Measurements from ENCODE around the gene ZNF346.
"Not testable (repeated sequence)": the region's sequence is repeated elsewhere in the genome, so short reads cannot be mapped to it uniquely, and the experiment has no call there.

Gene ZNF346, protein sequence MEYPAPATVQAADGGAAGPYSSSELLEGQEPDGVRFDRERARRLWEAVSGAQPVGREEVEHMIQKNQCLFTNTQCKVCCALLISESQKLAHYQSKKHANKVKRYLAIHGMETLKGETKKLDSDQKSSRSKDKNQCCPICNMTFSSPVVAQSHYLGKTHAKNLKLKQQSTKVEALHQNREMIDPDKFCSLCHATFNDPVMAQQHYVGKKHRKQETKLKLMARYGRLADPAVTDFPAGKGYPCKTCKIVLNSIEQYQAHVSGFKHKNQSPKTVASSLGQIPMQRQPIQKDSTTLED

DNA sequence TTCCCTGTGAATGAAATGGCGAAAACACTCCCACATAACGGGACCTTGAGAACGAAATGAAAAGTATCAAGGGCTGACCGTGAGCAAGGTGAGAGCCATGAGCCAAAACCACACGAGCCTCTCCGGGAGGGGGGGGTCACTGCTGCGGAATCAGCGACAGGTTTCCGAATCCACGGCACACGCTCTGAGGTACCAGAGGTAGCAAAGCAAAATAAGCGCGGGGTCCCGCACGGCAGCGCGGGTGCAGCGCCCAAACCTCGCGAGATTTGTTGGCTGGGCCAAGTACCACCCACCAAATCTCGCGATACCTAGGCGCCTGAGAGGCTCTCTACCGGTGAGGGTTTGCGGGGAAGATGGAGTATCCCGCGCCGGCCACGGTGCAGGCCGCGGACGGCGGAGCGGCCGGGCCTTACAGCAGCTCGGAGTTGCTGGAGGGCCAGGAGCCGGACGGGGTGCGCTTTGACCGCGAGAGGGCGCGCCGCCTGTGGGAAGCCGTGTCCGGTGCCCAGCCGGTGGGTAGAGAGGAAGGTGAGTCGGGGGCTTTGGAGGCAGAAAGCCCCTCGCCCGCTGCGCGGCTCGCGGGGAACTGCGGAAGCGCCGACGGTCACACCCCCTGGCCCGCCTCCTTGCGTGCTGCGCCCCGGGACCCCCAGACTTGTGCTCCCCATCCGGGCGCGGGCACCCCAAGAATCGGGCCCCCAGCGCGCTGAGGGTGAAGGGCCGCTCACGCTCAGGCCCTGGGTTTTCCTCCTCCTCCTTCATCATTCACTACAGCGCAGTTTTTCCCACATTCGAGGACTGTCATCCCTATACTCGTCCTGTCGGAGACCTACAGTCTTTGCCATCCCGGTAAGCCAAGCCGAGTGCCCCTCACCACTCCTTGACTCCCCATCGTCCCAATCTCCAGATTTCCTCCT lies at the start of gene ZNF346:
ZNF346 (plus strand) TSS at position 311 of the 917 bp plus-strand sequence; CDS start at position 354, 43 bp downstream.
- in situ Hi-C loops (cut with MboI; ENCODE audit: low sequenced_read_pairs) = no loop called here

DNA sequence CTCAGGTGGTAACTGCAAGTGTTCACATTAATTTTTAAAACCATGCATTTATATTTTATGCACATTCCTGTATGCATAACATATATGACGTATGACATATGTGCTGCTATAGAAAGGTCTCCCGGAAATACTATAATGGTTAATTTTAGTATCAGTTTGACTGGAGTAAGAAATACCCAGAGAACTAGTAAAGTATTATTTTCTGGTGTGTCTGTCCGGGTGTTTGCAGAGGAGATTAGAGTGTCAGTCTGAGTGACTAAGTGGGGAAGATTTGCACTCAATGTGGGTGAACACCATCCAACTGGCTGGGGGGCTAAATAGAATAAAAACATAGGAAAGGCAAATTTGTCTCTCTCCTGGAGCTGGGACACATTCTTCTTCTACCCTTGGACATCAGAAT lies 42.8 kb upstream of the ZNF346 start:
- in situ Hi-C loops (cut with MboI; ENCODE audit: low sequenced_read_pairs) = no loop called here

DNA sequence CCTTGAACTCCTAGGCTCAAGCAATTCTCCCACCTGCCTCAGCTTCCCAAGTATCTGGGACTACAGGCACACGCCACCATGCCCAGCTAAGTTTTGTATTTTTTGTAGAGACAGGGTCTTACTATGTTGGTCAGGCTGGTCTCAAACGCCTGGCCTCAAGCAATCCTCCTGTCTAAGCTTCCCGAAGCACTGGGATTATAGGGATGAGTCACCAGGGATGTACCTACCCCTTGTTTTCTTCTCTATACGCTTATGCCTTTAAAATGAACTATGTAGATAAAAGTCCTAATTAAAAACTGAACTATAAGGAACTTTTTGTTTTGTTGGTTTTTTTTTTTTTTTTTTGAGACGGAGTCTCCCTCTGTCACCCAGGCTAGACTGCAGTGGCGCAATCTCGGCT lies 41.7 kb upstream of the ZNF346 start:
- in situ Hi-C loops (cut with MboI; ENCODE audit: low sequenced_read_pairs) = no loop called here

DNA sequence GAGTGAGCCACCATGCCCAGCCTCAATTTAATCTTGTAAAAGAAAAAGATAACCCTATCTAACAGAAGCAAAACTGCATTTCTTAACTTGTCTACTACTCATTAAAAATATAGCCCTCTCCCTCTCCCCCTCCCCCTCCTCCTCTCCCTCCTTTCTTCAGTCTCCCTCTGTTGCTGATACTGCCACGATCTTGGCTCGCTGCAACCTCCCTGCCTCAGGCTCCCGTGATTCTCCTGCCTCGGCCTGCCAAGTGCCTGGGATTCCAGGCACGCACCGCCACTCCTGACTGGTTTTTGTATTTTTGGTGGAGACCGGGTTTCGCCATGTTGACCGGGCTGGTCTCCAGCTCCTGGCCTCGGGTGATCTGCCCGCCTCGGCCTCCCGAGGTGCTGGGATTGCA lies 39.4 kb upstream of the ZNF346 start:
- in situ Hi-C loops (cut with MboI; ENCODE audit: low sequenced_read_pairs) = not testable (repeated sequence)

DNA sequence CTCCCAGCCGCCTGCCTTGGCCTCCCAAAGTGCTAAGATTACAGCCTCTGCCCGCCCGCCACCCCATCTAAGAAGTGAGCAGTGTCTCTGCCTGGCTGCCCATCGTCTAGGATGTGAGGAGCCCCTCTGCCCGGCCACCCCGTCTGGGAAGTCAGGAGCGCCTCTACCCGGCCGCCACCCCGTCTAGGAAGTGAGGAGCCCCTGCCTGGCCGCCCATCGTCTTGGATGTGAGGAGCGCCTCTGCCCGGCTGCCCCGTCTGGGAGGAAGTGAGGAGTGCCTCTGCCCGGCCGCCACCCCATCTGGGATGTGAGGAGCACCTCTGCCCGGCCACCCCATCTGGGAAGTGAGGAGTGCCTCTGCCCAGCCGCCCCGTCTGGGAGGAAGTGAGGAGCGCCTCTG lies 38.9 kb upstream of the ZNF346 start:
- in situ Hi-C loops (cut with MboI; ENCODE audit: low sequenced_read_pairs) = not testable (repeated sequence)

DNA sequence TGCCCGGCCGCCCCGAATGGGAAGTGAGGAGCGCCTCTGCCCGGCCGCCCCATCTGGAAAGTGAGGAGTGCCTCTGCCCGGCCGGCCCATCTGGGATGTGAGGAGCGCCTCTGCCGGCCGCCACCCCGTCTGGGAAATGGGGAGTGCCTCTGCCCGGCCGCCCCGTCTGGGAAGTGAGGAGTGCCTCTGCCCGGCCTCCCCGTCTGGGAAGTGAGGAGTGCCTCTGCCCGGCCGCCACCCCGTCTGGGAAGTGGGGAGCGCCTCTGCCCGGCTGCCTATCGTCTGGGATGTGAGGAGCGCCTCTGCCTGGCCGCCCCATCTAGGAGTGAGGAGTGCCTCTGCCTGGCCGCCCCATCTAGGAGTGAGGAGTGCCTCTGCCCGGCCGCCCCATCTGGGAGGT lies 38.3 kb upstream of the ZNF346 start:
- in situ Hi-C loops (cut with MboI; ENCODE audit: low sequenced_read_pairs) = not testable (repeated sequence)

DNA sequence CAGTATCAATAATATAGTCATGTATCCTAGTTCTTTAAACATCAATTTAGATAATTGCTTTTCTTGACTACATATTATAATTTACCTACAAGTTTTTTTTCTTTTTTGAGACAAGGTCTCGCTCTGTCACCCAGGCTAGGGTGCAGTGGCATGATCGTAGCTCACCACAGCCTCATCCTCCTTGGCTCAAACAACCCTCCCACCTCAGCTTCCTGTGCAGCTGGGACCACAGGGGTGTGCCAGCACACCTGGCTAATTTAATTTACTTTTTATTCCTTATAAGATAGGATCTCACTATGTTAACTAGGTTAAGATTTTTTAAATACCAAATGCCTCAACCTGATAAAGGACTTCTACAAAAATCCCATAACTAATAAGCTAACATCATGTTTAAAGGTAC lies 37.0 kb upstream of the ZNF346 start:
- in situ Hi-C loops (cut with MboI; ENCODE audit: low sequenced_read_pairs) = no loop called here

DNA sequence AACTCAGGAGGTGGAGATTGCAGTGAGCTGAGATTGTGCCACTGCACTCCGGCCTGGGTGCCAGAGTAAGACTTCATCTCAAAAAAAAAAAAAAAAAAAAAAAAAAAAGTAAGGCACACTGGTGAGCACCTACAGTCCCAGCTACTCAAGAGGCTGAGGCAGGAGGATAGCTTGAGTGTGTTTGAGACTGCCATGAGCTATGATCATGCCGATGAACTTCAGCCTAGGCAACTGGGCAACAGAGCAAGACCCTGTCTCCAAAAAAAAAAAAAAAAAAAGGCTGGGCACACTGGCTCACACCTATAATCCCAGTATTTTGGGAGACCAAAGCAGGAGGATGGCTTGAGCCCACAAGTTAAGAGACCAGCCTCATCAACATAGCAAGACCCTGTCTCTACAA lies 36.2 kb upstream of the ZNF346 start:
- in situ Hi-C loops (cut with MboI; ENCODE audit: low sequenced_read_pairs) = no loop called here

DNA sequence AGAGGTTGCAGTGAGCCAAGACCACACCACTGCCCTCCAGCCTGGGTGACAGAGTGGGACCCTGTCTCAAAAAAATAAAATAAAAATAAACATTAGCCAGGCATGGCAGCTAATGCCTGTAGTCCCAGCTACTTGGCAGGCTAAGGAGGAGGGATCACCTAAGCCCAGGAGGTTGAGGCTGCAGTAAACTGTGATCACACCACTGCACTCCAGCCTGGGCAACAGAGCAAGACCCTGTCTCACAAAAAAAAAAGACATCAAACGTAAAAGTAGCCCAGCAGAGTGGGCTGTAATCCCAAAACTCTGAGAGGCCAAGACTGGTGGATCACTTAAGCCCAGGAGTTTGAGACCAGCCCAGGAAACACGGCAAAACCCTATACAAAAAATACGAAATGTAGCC lies 34.9 kb upstream of the ZNF346 start:
- in situ Hi-C loops (cut with MboI; ENCODE audit: low sequenced_read_pairs) = no loop called here

DNA sequence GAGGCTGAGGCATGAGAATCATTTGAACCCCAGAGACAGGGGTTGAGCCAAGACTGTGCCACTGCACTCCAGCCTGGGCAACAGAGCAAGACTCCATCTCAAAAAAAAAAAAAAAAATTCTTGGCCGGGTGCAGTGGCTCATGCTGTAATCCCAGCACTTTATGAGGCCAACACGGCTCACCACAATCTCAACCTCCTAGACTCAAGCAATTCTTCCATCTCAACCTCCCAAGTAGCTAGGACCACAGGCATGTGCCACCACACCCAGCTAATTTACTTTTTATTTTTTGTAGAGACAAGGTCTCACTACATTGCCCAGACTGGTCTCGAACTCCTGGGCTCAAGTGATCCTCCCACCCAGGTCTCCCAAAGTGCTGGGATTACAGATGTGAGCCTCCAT lies 29.4 kb upstream of the ZNF346 start:
- in situ Hi-C loops (cut with MboI; ENCODE audit: low sequenced_read_pairs) = not testable (repeated sequence)

DNA sequence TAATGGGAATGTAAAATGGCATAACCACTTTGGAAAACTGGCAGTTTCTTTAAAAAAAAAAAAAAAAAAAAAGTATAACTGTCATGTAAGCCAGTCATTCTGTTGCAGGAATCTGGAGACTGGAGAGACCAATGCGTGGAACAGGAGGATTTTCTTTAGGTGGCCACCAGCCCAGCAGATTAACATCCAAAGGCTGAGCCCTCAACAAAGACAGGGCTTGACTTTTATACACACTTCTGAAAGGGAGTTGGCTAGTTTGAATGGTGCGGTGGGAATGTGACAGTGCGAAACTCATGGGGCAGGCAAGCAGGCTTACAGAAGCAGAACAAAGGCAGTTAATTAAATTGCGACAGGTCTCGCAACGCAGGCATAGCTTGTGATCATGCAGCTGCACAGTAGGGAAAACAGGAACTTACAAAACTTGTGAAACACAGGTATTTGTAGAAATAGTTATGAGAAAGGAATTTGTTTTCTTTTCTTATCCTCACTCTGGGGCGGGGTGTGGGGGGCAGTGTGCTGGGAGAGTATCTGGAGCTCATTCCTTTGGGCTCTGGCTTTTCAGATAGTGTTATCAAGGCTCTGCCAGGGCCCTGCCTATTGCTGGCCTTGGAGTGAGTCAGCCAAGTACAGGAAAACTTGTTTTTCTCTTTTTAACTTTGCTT lies 27.9 kb upstream of the ZNF346 start:
- in situ Hi-C loops (cut with MboI; ENCODE audit: low sequenced_read_pairs) = no loop called here

DNA sequence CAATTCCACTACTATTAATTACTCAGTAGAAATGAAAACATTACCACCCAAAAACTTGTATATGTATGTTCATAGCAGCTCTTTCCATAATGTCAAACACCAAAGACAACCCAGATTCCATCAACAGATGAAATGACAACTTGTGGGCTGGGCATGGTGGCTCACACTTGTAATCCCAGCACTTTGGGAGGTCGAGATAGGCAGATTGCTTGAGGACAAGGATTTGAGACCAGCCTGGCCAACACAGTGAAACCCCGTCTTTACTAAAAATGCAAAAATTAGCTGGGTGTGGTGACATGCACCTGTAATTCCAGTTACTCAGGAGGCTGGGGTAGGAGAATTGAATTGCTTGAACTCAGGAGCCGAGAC lies 27.4 kb upstream of the ZNF346 start:
- in situ Hi-C loops (cut with MboI; ENCODE audit: low sequenced_read_pairs) = no loop called here

DNA sequence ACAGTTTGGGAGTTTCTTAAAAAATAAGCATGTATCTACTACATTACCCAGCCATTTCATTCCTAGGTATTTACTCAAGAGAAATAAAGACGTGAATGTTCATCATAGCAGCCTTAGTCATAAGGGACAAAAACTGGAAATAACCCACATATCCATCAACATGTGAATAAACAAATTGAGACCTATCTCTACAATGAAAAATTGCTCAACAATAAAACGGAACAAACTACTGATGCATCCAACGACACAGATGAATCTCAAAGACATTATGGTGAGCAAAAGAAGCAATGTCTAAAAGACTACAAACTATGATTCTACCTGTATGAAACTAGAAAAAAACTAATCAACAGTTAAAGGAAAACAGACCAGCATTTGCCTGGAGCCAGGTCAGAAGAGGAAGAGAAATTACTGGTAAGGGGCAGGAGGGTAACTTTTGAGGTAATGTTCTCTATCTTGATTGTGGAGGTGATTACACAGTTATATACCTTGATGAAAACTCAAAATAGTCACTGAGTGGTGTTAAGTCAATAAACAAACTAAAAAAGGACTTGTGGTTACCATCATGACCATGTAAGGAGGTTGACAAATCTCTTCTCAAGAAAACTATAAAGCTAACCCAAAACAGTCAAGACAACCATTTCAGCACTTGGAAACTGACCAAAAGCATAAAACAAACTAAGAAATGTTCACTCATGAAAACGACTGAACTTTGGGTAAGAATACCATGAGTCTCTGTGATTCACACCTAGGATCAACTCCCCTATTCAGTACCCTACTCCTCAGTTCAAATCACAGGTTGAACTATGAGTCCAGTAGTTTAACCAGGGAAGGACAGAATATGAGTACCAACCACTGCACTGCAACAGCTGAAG lies 26.4 kb upstream of the ZNF346 start:
- in situ Hi-C loops (cut with MboI; ENCODE audit: low sequenced_read_pairs) = no loop called here

DNA sequence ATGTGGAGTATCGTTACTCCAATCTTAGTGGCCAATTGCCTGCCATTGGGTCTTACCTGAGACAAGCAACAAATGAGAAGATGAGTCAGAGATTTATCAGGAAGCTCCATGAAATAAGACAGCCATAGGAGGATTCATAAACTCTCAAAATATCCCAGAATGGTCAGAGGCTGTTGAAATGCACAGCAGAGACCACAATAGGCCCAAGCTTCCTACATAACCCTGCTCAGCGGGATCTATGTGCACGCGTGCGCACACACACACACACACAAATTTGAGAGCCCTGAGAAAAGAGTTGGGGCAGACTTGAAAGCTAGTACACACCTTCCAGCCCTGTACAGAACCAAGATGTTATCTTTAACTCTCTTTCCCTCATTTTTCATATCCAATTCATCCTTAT lies 25.7 kb upstream of the ZNF346 start:
- in situ Hi-C loops (cut with MboI; ENCODE audit: low sequenced_read_pairs) = no loop called here

DNA sequence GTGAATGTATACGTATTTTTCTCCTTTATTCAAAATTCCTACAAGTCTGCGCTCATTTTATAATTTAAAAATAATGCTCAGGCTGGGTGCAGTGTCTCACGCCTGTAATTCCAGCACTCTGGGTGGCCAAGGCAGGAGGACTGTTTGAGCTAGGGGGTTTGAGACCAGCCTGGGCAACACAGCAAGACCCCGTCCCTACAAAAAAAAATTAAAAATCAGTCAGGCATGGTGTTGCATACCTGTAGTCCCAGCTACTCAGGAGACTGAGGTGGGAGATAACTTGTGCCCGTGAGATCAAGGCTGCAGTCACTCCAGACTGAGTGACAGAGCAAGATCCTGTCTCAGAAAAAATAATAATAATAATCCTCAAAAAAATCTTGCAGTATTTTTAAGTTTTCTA lies 23.7 kb upstream of the ZNF346 start:
- in situ Hi-C loops (cut with MboI; ENCODE audit: low sequenced_read_pairs) = no loop called here

DNA sequence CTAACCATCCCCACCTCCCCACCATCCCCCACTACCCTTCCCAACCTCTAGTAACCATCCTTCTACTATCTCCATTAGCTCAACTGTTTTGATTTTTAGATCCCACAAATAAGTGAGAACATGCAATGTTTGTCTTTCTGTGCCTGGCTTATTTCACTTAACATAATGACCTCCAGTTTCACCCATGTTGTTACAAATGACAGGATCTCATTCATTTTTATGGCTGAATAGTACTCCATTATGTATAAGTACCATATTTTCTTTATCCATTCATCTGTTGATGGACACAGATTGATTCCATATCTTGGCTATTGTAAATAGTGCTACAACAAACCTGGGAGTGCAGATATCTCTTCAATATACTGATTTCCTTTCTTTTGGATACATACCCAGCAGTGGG lies 23.0 kb upstream of the ZNF346 start:
- in situ Hi-C loops (cut with MboI; ENCODE audit: low sequenced_read_pairs) = not testable (repeated sequence)

DNA sequence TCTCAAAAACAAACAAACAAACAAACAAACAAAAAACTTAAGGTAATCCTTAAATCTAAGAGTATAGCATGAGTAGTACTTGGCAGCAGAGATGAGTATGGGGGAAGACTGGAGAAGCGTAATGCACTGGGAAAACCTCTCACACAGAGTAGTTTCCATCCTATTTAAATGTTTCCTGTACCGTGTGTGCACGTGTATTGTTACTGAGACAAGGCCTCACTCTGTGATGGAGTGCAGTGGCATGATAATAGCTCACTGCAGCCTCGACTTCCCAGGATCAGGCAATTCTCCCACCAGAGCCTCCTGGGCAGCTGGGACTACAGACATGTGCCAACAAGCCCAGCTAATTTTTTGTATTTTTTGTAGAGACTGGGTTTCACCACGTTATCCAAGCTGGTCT lies 18.8 kb upstream of the ZNF346 start:
- in situ Hi-C loops (cut with MboI; ENCODE audit: low sequenced_read_pairs) = no loop called here

DNA sequence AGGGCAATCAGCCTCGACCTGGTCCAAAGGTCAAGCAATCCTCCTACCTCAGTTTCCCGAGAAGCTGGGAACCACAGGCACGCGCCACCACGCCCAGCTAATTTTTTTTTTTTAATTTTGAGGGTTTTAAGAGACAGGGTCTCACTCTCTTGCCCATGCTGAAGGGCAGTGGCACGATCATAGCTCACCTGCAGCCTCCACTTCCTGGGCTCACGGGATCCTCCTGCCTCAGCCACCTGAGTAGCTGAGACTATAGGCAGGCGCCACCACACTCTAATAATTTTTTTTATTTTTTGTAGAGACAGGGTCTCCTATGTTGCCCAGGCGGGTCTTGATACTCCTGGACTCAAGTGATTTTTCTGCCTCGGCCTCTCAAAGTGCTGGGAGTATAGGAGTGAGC lies 17.5 kb upstream of the ZNF346 start:
- in situ Hi-C loops (cut with MboI; ENCODE audit: low sequenced_read_pairs) = no loop called here

DNA sequence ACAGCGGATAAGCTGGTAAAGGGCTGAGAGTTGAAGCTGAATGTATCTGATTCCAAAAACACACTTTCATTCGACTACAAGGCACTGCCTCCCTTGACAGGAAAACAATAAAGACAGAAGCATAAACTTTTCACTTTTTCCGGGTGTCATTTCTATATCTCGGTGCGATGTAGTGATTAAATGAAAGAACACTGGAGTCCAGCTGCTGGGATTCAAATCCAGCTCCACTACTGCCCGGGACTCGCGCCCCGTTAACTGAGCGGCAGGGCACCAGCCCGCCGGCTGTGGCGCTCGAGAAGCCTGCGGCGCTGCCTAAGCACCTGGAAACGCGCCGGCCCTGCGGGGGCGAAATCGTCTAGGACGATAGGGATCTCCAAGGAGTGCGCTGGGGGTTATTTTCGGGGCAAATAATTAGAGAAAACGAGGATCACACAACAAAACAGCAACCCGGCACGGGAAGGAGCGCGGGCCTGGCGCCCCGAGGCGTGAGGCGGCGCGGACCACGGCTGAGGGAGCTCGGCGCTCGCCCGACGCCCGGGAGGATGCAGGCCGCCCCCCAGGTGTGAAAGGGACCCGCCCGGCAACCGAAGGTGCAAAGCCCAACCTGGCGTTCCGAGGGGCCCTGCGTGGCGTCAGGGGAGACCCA lies 16.8 kb upstream of the ZNF346 start:
- in situ Hi-C loops (cut with MboI; ENCODE audit: low sequenced_read_pairs) = no loop called here

DNA sequence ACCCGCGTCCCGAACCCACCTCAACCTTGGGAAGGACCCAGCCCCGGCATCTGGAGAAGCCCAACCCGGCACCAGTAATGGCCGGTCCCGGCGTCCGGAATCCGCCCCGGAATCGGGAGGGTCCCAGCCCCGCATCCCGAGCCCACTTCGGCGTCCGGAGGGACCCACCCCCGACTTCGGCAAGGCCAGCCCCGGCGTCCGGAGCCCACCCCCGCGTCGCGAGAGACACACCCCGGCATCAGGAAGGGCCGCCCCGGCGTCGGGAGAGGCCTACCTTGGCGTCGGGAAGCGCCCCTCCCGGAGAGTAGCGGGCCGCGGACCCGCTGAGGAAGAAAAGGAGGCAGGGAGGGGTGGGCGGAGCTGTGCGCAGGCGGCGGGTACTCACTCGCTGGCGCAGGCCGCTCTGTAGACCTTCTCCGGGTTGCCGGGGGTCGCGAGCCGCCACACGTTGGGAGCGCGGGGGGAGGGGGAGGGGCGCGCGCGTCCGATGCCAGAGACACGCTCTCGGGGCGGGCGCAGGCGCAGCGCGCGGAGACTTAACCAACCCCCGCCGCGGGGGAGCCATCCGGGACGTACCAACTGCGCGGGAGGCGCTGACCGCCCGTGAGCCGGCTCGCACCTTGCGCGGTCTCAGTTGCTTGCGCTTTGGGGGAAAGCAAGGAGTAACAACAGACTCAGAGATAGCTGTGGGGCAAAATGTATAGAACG lies 16.1 kb upstream of the ZNF346 start, which contains the start of gene UIMC1:
UIMC1 (minus strand) TSS at position 515 of the 708 bp plus-strand sequence. CDS start 24,164 bp downstream, outside the sequence.
- in situ Hi-C loops (cut with MboI; ENCODE audit: low sequenced_read_pairs) = no loop called here

Measured in HL-60/S4 treated with retinoic acid at 250 ng/mL for 4 days and 3 days (cell line).